GM12878 (cell line): ENCODE results near the gene TLR1. TPM values are rescaled to one million over a fixed set of nuclear protein-coding genes. Genes with fewer than 3 reads are reported as not detected.
A peak's percentile ranks its signal among the peaks of the same experiment; 100 is the strongest.

Source experiments
- BMI1 ChIP-seq: fragments of 450-650 bp; IDR thresholded peaks from 2 replicates; pipeline ENCODE4 v1.6.1; 2016; ENCODE audit warnings: mild to moderate bottlenecking, moderate library complexity, borderline replicate concordance
- EED ChIP-seq: sonication (generic); IDR thresholded peaks from 2 replicates; pipeline ENCODE4 v1.6.1; 2016; ENCODE audit warnings: antibody characterized with exemption, low read depth
- GATAD2B ChIP-seq: fragments of 450-650 bp; conservative IDR thresholded peaks from 2 replicates; pipeline ENCODE4 v1.6.1; 2017; ENCODE audit warnings: low read depth, mild to moderate bottlenecking, moderate library complexity
- HCFC1 ChIP-seq: fragments of 150-350 bp; IDR thresholded peaks from 2 replicates; pipeline ENCODE4 v1.6.1; 2014; ENCODE audit warnings: low read length
- IRF4 ChIP-seq: IDR thresholded peaks from 2 replicates; pipeline ENCODE4 v1.6.1; 2011; ENCODE audit warnings: low read depth, low read length
- MXI1 ChIP-seq: fragments of 150-350 bp; IDR thresholded peaks from 2 replicates; pipeline ENCODE4 v1.6.1; 2011; ENCODE audit warnings: low read depth, mild to moderate bottlenecking, inconsistent platforms, low read length, improper control_type of control experiment
- PKNOX1 ChIP-seq: fragments of 450-650 bp; IDR thresholded peaks from 2 replicates; pipeline ENCODE4 v1.6.1; 2016; ENCODE audit warnings: mild to moderate bottlenecking
- RAD21 ChIP-seq: IDR thresholded peaks from 2 replicates; pipeline ENCODE4 v1.6.1; 2011; ENCODE audit warnings: mild to moderate bottlenecking, low read depth, low read length, moderate library complexity; ENCODE audit not compliant: insufficient read depth
- RAD51 ChIP-seq: fragments of 450-650 bp; IDR thresholded peaks from 2 replicates; pipeline ENCODE4 v1.6.1; 2016; ENCODE audit warnings: moderate library complexity, mild to moderate bottlenecking, inconsistent platforms
- SMARCA5 ChIP-seq: fragments of 450-650 bp; IDR thresholded peaks from 2 replicates; pipeline ENCODE4 v1.6.1; 2017; ENCODE audit warnings: mild to moderate bottlenecking
- SMC3 ChIP-seq: IDR thresholded peaks from 2 replicates; pipeline ENCODE4 v1.6.1; 2011; ENCODE audit warnings: low read length, improper control_type of control experiment, borderline replicate concordance
- SP1 ChIP-seq: IDR thresholded peaks from one replicate; pipeline ENCODE4 v1.6.1; 2011; ENCODE audit warnings: low read depth, low read length
- SPI1 ChIP-seq: IDR thresholded peaks from 2 replicates; pipeline ENCODE4 v1.6.1; 2011; ENCODE audit warnings: low read depth, mild to moderate bottlenecking, low read length, moderate library complexity, borderline replicate concordance; ENCODE audit not compliant: insufficient read depth
- TAF1 ChIP-seq: IDR thresholded peaks from 2 replicates; pipeline ENCODE4 v1.6.1; 2011; ENCODE audit warnings: mild to moderate bottlenecking, low read depth, low read length, borderline replicate concordance
- TCF12 ChIP-seq: IDR thresholded peaks from 2 replicates; pipeline ENCODE4 v1.6.1; 2011; ENCODE audit warnings: low read depth, mild to moderate bottlenecking, low read length
- TCF3 ChIP-seq: IDR thresholded peaks from 2 replicates; pipeline ENCODE4 v1.6.1; 2012; ENCODE audit warnings: low read depth, mild to moderate bottlenecking, low read length, borderline replicate concordance; ENCODE audit not compliant: insufficient read depth
- ZBED1 ChIP-seq: IDR thresholded peaks from 2 replicates; pipeline ENCODE4 v1.6.1; 2016; ENCODE audit warnings: borderline replicate concordance
- ZBTB33 ChIP-seq: fragments of 450-650 bp; IDR thresholded peaks from 2 replicates; pipeline ENCODE4 v1.6.1; 2017; ENCODE audit warnings: mild to moderate bottlenecking
- ZNF217 ChIP-seq: fragments of 450-650 bp; IDR thresholded peaks from 2 replicates; pipeline ENCODE4 v1.6.1; 2017; ENCODE audit warnings: antibody characterized with exemption, mild to moderate bottlenecking
- polyA plus RNA-seq, 11 experiments: library from polyadenylated mRNA; depleted of rRNA in 4 of 11; unstranded in 6 of 11; stranded (reverse) in 5 of 11; fragments of >200 nt; fragmentation: Nextera tagmentation in 4 of 11; fragmentation: Illumina TruSeq in 1 of 11; extraction: Ambion mirVana in 4 of 11; extraction: Trizol in 1 of 11; gene quantifications; 1 replicate in 1 of 11; 2 replicates in 10 of 11; pipeline versions ENCODE4 v1.2.1 to v1.2.3, GENCODE V29; 2011 to 2016; ENCODE audit warnings: inconsistent platforms in 2 of 11, missing spikeins in 2 of 11, low read depth in 1 of 11
- total RNA-seq, 4 experiments: library from RNA; depleted of rRNA in 3 of 4; stranded (reverse); fragments of >200 nt in 3 of 4; fragmentation: Illumina TruSeq in 1 of 4; extraction: Trizol in 1 of 4; gene quantifications; 2 replicates each; pipeline versions ENCODE4 v1.2.1 to v1.2.3, GENCODE V29; 2013 to 2021
- TF ChIP-seq, protein P1 (sequence below): IDR thresholded peaks from 2 replicates; pipeline ENCODE4 v1.6.1; 2012; ENCODE audit warnings: mild to moderate bottlenecking, low read depth, low read length
- TF ChIP-seq, protein P2 (sequence below): fragments of 450-650 bp; IDR thresholded peaks from 2 replicates; pipeline ENCODE4 v1.6.1; 2014; ENCODE audit warnings: mild to moderate bottlenecking
- TF ChIP-seq, protein P3 (sequence below): IDR thresholded peaks from 2 replicates; pipeline ENCODE4 v1.6.1; 2012; ENCODE audit warnings: low read length, inconsistent platforms

Gene TLR1
- total and polyA plus RNA-seq, 10 of the 15 experiments (the other 5 are each of a cell fraction or from before 2014, with no cell fraction given) = 9.3 to 57.1 (median 20.4) TPM

DNA sequence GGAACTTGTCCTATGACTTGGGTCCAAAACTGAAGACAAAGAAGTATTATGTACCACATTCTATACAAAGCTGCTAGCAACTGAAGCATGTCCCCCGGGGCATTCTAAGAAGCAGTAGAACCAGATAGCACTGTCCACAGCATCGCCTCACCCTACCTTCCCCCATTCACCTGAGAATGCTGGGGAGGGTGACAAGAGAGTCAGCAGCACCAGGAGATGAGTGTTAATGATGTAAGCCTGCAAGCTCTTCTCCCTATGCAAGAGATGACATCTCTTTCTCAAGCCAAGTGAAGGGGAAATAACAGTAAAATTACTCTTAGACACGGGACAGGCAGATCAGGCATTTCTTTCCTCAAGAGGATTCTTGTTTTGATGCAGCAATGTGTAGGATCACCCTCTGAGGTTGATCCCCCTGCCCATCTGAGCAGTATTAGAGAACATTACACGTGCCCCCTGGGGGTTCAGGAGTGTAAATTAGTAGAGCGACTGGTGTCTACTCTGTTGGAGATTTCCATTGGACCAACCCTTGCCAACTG lies 13.9 kb upstream of the TLR1 start (continued):
- 0 out of 2 replicates have a peak, but pooled peaks have one; percentile 10 for TF ChIP-seq SPI1
- TF ChIP-seq TAF1 = no peak
- no peak for TF ChIP-seq BMI1
- 0 out of 2 replicates have a peak, but pooled peaks have one; percentile 42 for TF ChIP-seq TCF12
- TF ChIP-seq IRF4 = no peak; the same call in 1 of the 2 replicates
- no peak for TF ChIP-seq ZNF217
- TF ChIP-seq, protein P1, sequence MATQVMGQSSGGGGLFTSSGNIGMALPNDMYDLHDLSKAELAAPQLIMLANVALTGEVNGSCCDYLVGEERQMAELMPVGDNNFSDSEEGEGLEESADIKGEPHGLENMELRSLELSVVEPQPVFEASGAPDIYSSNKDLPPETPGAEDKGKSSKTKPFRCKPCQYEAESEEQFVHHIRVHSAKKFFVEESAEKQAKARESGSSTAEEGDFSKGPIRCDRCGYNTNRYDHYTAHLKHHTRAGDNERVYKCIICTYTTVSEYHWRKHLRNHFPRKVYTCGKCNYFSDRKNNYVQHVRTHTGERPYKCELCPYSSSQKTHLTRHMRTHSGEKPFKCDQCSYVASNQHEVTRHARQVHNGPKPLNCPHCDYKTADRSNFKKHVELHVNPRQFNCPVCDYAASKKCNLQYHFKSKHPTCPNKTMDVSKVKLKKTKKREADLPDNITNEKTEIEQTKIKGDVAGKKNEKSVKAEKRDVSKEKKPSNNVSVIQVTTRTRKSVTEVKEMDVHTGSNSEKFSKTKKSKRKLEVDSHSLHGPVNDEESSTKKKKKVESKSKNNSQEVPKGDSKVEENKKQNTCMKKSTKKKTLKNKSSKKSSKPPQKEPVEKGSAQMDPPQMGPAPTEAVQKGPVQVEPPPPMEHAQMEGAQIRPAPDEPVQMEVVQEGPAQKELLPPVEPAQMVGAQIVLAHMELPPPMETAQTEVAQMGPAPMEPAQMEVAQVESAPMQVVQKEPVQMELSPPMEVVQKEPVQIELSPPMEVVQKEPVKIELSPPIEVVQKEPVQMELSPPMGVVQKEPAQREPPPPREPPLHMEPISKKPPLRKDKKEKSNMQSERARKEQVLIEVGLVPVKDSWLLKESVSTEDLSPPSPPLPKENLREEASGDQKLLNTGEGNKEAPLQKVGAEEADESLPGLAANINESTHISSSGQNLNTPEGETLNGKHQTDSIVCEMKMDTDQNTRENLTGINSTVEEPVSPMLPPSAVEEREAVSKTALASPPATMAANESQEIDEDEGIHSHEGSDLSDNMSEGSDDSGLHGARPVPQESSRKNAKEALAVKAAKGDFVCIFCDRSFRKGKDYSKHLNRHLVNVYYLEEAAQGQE = no peak
- TF ChIP-seq ZBED1 = peak; percentile 84
- TF ChIP-seq, protein P2, sequence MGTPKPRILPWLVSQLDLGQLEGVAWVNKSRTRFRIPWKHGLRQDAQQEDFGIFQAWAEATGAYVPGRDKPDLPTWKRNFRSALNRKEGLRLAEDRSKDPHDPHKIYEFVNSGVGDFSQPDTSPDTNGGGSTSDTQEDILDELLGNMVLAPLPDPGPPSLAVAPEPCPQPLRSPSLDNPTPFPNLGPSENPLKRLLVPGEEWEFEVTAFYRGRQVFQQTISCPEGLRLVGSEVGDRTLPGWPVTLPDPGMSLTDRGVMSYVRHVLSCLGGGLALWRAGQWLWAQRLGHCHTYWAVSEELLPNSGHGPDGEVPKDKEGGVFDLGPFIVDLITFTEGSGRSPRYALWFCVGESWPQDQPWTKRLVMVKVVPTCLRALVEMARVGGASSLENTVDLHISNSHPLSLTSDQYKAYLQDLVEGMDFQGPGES = no peak
- no peak for TF ChIP-seq SMARCA5
- TF ChIP-seq, protein P3, sequence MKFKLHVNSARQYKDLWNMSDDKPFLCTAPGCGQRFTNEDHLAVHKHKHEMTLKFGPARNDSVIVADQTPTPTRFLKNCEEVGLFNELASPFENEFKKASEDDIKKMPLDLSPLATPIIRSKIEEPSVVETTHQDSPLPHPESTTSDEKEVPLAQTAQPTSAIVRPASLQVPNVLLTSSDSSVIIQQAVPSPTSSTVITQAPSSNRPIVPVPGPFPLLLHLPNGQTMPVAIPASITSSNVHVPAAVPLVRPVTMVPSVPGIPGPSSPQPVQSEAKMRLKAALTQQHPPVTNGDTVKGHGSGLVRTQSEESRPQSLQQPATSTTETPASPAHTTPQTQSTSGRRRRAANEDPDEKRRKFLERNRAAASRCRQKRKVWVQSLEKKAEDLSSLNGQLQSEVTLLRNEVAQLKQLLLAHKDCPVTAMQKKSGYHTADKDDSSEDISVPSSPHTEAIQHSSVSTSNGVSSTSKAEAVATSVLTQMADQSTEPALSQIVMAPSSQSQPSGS = peak; percentile 90
- TF ChIP-seq MXI1 = no peak; the same call in 1 of the 2 replicates
- no peak for TF ChIP-seq ZBTB33
- peak; percentile 22; the same call in 1 of the 2 replicates for TF ChIP-seq PKNOX1
- TF ChIP-seq SP1 = peak; percentile 45
- TF ChIP-seq GATAD2B = no peak
- TF ChIP-seq SMC3 = peak; percentile 30; the same call in 1 of the 2 replicates
- TF ChIP-seq RAD51 = 0 out of 2 replicates have a peak, but pooled peaks have one; percentile 37
- no peak for TF ChIP-seq TCF3
- 0 out of 2 replicates have a peak, but pooled peaks have one; percentile 37 for TF ChIP-seq HCFC1
- peak; percentile 71 for TF ChIP-seq EED
- no peak for TF ChIP-seq RAD21
